DMS 273 (cell line): ENCODE measurements around the gene FARS2.

ENCODE experiments used
- DNase-seq: peaks from one replicate; lab custom pipeline; 2025; ENCODE audit not compliant: unreplicated experiment; lab: John Stamatoyannopoulos, UW

Gene FARS2

GRCh38 chr6:5524110-5524509 is 262.8 kb downstream of the FARS2 start:
- DNase-seq = no peak

- DNase-seq = no peak
Measured at GRCh38 chr6:5525209-5525608, 263.9 kb downstream of the FARS2 start.

- no peak for DNase-seq
Measured at GRCh38 chr6:5529015-5529414, 267.7 kb downstream of the FARS2 start.

- no peak for DNase-seq
Measured at GRCh38 chr6:5529733-5530132, 268.4 kb downstream of the FARS2 start.

- DNase-seq = no peak
Measured at GRCh38 chr6:5531161-5531560, 269.8 kb downstream of the FARS2 start.

GRCh38 chr6:5531853-5532375 is 270.6 kb downstream of the FARS2 start:
- no peak for DNase-seq

- peak; percentile 44 for DNase-seq
Measured at GRCh38 chr6:5532941-5533340, 271.6 kb downstream of the FARS2 start.

- DNase-seq = no peak
Measured at GRCh38 chr6:5534643-5535042, 273.3 kb downstream of the FARS2 start.

- DNase-seq = no peak
Measured at GRCh38 chr6:5536644-5537043, 275.3 kb downstream of the FARS2 start.

- no peak for DNase-seq
Measured at GRCh38 chr6:5537132-5537531, 275.8 kb downstream of the FARS2 start.

GRCh38 chr6:5537967-5538366 is 276.7 kb downstream of the FARS2 start:
- no peak for DNase-seq

GRCh38 chr6:5540370-5540769 is 279.1 kb downstream of the FARS2 start:
- DNase-seq = no peak

- DNase-seq = no peak
Measured at GRCh38 chr6:5541025-5541424, 279.7 kb downstream of the FARS2 start.

GRCh38 chr6:5541751-5542432 is 280.6 kb downstream of the FARS2 start:
- DNase-seq = no peak

- DNase-seq = no peak
Measured at GRCh38 chr6:5547556-5547955, 286.2 kb downstream of the FARS2 start.

- DNase-seq = no peak
Measured at GRCh38 chr6:5550631-5551030, 289.3 kb downstream of the FARS2 start.

- no peak for DNase-seq
Measured at GRCh38 chr6:5552243-5552642, 290.9 kb downstream of the FARS2 start.

GRCh38 chr6:5553767-5554166 is 292.5 kb downstream of the FARS2 start:
- no peak for DNase-seq

GRCh38 chr6:5554226-5554625 is 292.9 kb downstream of the FARS2 start:
- DNase-seq = no peak

- no peak for DNase-seq
Measured at GRCh38 chr6:5556011-5556410, 294.7 kb downstream of the FARS2 start.

- no peak for DNase-seq
Measured at GRCh38 chr6:5557506-5557905, 296.2 kb downstream of the FARS2 start.

GRCh38 chr6:5559651-5560050 is 298.3 kb downstream of the FARS2 start:
- no peak for DNase-seq

GRCh38 chr6:5562277-5562676 is 301.0 kb downstream of the FARS2 start:
- no peak for DNase-seq
